ENCODE measurements around the gene MCRIP2.

MCRIP2 gene

DNA sequence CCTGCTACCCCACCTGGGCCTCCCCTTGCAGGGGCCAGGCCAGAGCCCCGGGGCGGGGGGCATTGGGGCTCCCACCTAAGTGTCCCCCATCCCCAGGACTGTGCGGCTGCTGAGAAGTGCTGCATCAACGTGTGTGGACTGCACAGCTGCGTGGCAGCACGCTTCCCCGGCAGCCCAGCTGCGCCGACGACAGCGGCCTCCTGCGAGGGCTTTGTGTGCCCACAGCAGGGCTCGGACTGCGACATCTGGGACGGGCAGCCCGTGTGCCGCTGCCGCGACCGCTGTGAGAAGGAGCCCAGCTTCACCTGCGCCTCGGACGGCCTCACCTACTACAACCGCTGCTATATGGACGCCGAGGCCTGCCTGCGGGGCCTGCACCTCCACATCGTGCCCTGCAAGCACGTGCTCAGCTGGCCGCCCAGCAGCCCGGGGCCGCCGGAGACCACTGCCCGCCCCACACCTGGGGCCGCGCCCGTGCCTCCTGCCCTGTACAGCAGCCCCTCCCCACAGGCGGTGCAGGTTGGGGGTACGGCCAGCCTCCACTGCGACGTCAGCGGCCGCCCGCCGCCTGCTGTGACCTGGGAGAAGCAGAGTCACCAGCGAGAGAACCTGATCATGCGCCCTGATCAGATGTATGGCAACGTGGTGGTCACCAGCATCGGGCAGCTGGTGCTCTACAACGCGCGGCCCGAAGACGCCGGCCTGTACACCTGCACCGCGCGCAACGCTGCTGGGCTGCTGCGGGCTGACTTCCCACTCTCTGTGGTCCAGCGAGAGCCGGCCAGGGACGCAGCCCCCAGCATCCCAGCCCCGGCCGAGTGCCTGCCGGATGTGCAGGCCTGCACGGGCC, 8.9 kb upstream of the MCRIP2 start:
- no peak for DNase-seq (ENCODE audit: low spot score)

GRCh38 chr16:633336-634050, 8.1 kb upstream of the MCRIP2 start:
- no peak for DNase-seq (ENCODE audit: low spot score)

DNA sequence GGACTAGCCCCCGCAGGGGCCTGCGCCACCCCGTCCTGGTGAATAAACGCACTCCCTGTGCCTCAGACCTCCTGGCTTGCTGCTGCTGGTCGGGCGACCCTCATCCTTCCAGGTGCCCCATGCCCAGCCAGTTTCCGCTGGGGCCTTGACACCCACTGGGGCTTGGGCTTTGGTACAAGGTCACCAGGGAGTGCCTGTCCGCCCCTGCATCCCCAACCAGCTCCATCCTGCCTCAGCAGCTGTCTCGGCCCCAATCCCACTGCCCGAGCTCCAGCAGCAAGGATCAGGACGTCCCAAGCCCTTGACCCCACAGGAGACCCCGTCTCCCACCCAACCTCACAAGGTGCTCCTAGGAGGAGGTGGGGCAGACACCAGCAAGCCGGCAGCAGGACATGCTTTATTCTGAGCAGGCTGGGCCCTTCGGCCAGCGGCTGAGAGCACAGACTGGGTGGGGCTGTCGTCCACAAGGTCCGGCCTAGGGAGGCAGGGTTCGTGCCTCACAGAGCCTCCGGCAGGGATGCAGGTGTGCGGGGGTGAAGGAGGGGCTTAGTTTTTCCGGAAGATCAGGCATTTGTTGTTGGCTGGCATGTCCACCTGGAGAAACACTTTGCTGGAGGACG, 7.5 kb upstream of the MCRIP2 start:
- DNase-seq (ENCODE audit: low spot score), result no peak

GRCh38 chr16:634996-635395, 6.6 kb upstream of the MCRIP2 start:
- DNase-seq (ENCODE audit: low spot score), result no peak

DNA sequence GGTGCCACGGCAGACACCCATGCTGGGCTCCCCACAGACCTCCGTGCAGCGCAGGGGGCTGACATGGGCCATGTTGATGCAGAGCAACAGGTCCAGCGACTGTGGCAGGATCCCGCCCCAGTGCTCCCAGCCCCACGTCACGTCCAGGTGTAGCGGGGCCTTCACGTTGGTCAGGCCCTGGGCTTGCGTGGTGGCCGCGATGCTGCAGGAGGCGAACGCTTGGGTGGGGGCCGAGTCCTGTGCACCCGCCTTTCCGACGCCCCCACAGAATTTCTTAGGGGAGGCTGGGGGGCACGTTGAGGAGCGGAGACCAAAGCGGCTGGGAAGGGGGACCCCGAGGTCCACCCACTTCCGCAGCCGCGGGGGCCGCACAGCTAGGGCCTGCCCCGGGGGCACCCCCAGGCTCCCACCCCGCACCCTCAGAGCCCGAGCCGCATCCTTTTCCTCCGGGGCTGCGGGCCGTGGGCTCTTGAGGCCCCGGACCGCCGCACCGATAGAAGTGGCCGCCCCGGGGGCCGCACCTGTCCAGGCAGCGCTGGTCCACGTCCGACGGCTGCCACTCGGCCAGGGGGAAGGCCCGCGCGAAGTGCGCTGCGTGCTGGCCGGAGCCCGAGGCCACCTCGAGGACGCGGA, 5.9 kb upstream of the MCRIP2 start:
- DNase-seq (ENCODE audit: low spot score), result no peak

GRCh38 chr16:636206-637080, 5.2 kb upstream of the MCRIP2 start, which contains the start of gene METTL26:
METTL26 (minus strand) TSS chr16:636305; CDS start chr16:636290, 15 bp downstream.
- DNase-seq (ENCODE audit: low spot score), result peak; percentile 97

DNA sequence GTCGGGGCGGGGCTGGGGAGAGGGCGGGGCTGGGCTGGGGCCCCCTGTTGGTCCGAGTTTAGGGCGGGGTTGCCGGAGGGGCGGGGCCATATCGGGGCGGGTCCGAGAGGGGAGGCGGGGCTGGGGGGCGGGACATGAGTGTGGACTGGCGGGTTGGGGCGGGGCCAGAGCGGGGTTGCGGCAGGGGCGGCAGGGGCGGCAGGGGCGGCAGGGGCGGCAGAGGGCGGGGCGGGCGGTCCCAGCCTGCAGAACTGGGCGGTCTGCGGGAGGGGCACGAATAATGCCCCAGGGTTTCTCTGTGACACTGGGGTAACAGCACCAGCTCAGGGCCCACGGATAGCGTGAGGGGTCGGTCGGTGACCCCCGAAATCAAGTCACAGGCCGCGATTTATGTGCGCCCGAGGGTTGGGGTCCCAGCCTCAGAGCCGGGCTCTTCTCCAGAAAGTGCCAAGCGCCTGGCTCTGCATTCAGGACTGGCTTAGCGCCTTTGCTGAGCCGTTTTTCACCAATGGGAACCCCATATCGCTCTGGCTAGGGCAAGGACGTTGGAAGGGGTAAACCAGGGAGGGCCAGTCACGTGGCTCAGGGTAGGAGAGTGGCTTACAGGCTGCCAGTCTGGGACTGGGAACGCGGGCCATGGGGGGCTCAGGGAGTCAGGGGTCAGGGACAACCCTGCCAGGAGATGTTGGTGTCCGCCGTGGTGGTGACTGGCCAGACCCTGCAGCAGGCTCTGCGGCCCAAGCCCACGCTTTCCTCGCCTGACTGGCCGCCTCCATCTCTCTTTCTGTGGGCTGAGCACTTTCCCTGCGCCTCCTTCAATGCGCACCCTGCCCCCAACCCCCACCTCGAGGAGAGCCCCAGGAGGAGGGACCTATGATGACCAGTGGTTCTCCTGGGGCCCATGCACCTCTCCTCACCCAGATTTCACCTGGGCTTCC, 4.3 kb upstream of the MCRIP2 start:
- peak; percentile 96 for DNase-seq (ENCODE audit: low spot score)

GRCh38 chr16:638034-638543, 3.5 kb upstream of the MCRIP2 start:
- no peak for DNase-seq (ENCODE audit: low spot score)

DNA sequence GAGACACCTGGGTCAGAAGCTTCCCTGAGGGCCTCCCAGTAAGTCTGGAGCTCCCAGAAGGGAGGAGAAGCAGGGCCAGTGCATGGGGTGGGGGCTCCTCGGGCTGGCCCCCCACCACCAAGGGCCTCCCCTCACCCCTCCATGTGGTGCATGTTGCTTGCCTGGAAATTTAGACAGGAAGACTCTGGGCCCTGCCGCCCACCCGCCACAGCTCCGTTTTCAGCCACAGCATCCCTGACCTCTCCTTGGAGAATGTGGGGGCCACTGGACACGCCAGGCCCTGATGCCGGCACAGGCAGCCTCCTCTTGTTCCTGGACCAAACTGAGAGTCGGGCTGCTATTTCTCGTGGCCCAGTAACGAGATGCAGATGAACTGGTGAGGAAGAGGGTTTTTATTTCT, 2.8 kb upstream of the MCRIP2 start:
- DNase-seq (ENCODE audit: low spot score), result no peak

DNA sequence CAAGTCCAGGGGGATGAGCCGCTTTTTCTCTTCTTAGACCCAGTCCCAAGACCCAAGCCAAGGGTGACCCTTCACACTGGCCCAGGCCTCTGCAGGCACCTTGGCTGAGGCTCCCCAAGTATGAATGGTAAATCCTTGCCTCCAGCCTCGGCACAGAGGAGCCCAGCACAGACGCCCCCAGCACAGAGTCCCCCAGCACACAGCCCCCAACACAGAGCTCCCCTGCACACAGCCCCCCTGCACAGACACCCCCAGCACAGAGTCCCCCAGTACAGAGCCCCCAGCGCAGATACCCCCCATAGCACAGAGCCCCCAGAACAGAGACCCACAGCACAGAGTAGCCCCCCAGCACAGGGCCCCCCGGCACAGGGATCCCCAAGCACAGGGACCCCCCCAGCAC, 1.0 kb upstream of the MCRIP2 start:
- no peak for DNase-seq (ENCODE audit: low spot score)

DNA sequence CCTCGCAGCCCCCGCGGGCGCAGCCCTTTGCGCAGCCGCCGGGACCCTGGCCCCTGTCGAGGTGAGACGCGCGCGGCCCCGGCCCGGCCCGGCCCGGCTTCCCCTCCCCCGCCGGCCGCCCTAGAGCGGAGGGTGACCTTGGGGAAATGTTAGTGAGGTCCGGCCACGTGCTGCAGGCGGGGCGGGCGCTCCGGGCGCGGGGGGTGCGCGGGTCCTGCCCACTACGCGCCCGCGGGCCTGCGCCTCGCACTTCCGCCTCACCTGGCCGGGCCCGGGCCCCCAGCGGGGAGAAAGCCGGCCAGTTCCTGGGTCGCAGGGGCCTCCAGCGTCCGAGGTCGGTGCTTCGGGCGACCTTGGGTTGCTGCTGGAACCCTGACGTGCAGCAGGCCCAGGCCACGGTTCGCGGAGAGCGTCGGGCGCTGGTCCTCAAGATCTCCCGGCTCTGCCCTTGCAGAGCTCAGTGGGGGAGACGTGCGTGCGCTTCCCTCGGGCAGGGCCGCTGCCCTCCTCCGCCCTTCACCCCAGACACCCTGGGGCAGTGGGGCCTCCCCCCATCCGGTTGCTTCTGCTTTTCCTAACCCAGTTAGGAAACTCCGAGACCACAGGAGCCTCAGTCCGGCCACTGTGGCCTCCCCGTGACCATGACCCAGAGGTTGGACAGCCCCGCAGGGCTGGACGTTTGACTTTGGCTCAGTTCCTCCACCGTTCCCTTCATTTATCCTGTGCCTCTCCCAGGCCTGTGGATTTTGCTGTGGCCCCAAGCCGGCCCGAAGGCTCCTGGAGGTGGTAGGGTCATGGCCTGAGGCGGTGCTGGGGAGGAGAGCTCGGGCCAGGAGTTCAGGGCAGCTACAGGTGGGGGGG, 791 bp downstream of the MCRIP2 start:
- no peak for DNase-seq (ENCODE audit: low spot score)

DNA sequence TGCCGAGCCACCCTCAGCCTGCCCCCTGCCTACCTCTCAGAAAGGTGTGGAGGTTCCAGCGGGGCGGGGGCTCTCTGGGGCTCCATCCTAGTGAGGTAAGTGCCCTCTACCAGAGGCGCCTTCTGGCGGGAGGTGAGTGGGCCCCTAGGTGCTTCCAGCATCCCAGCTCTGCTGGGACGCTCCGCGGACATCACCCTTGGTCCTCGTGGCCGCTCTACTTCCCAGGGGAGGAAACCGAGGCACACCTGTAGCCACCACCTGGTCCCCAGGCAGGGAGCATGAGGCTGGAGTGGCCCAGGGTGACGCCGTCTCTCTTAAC, 1.4 kb downstream of the MCRIP2 start:
- no peak for DNase-seq (ENCODE audit: low spot score)

GRCh38 chr16:644556-644955, 2.9 kb downstream of the MCRIP2 start:
- DNase-seq (ENCODE audit: low spot score), result no peak

DNA sequence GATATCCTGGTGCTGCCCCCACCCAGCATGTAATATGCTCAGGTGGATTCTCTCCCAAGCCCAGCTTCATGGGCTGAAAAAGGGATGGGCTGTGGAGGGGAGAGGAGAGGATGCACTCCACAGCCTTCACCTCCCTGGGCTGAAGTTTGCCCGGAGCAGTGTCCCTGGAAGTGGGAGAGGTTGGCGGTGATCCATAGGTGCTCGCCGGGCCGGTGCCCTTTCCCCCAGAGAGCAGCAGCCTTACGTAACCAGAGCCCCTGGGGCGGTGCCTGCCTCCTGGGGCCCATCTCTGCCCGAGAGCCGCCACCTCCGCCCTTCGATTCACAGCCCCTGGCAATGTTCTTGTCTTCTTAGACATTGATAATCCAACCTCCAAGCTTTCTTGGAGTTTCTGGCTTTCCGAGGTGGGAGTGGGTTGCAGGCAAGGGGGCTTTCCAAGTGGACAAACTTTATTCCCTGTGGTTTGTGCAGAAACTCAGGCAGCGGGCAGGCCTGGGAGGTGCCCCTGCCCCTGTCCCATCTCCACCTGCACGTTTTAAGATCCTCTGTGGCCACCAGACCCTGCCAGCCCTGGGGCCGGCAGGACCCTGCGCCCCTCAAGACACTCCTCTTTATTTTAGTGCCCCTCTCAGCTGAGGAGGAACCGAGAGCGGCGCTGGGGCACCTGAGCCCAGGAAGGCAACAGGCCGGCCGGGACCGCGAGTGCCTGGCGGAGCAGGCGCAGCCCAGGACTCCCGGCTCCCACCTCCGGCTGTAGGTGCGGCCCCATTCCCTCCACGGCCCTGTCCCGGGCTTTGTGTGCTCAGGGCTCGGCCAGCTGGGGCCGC, 4.4 kb downstream of the MCRIP2 start:
- no peak for DNase-seq (ENCODE audit: low spot score)

- DNase-seq (ENCODE audit: low spot score), result no peak
Observed at GRCh38 chr16:646679-647172, 5.1 kb downstream of the MCRIP2 start.

DNA sequence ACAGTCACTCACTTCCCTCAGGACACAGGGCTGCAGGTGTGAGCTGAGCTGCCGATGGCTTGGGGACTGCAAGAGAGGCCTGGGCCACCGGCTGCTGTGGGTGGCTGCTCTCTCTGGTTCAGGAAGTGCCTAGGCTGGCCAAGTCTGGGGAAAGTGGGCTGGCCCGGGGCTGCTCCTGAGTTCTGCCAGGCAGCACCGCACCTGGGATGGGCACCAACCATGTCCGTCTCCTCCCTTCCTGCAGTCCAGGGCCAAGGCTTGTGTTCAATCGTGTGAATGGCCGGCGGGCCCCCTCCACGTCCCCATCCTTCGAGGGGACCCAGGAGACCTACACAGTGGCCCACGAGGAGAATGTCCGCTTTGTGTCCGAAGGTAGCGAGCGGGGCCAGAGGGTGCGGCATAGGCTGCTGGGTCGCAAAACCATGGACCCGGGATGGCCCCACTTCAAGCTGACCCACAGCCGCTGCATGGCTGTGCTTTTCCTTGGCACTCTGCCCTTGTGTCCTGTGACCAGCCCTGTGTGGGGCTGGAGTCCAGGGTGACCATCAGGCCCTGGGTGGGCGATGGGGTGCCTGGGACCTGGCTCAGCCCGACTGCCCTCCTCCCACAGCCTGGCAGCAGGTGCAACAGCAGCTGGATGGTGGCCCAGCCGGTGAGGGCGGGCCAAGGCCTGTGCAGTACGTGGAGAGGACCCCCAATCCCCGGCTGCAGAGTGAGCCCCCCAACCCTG, 5.7 kb downstream of the MCRIP2 start:
- DNase-seq (ENCODE audit: low spot score), result no peak

DNA sequence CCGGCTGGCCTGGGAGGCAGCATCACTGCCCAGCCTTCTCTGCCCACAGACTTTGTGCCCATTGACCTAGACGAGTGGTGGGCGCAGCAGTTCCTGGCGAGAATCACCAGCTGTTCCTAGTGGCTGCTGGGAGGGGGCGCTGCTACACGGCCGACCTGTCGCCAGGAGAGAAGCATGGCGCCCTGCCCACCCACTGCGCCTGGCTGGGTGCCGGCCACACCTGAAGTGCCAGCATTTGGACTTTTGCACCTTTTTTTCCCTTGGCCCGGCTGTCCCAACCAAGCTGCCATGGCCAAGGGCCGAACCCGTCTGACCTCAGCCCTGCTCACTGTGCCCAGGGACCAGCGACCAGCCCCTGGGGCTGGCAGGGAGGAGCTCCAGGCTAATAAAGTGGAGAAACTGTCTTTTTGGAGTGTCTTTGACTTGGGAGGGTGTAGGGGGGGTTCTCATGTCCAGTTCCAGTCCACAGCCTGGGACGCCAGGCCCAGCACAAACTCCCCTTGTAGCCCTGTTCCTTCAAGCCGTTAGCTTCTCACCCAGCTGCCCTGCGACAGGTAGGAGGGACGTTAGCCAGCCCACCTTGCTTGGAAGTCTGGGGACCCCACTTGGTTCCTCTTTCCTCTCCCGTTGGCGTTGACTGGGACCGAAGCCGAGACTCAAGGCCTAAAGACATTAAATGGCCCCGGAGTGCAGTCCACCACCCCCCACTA, 6.6 kb downstream of the MCRIP2 start:
- DNase-seq (ENCODE audit: low spot score), result no peak

Data from ecto neural progenitor cell (in vitro differentiated cells).